WTC11 (cell line): ENCODE measurements around the gene NPLOC4. TPM values are rescaled to one million over a fixed set of nuclear protein-coding genes. Genes with fewer than 3 reads are reported as not detected.

ENCODE experiments used
- ATAC-seq: fragments of 200-7000 bp; cut with Tn5 transposase; 2 replicates; pipeline ENCODE4 v1.10.0; 2021; ENCODE audit warnings: mild to moderate bottlenecking, moderate library complexity
- CTCF ChIA-PET: fragments of 300-600 bp; sonication (Branson Sonifier 250); formaldehyde crosslinking; loops from one replicate; lab custom pipeline; 2021; ENCODE audit warnings: antibody characterized with exemption; lab: Charles Lee
- POLR2A ChIA-PET: fragments of 350-600 bp; sonication (Branson Sonifier 250); formaldehyde crosslinking; loops from one replicate; lab custom pipeline; 2021; ENCODE audit warnings: antibody characterized with exemption; lab: Charles Lee
- DNase-seq: peaks from one replicate; pipeline ENCODE4 v3.0.0; 2021; ENCODE audit warnings: low spot score
- H3K27ac Mint-ChIP-seq: 2 replicates; pipeline ENCODE4 v1.8.0; 2021; ENCODE audit warnings: mixed read lengths
- H3K27me3 Mint-ChIP-seq: 2 replicates; pipeline ENCODE4 v1.8.0; 2021; ENCODE audit warnings: low read depth, mild to moderate bottlenecking, moderate library complexity, mixed read lengths
- H3K36me3 Mint-ChIP-seq: 2 replicates; pipeline ENCODE4 v1.8.0; 2021; ENCODE audit warnings: mixed read lengths
- H3K4me1 Mint-ChIP-seq: 2 replicates; pipeline ENCODE4 v1.8.0; 2022; ENCODE audit warnings: mixed read lengths
- H3K4me3 Mint-ChIP-seq: 2 replicates; pipeline ENCODE4 v1.8.0; 2021; ENCODE audit warnings: mild to moderate bottlenecking, moderate library complexity, mixed read lengths
- H3K9me3 Mint-ChIP-seq: 2 replicates; pipeline ENCODE4 v1.8.0; 2021; ENCODE audit warnings: mixed read lengths
- AR ChIP-seq: fragments of 250-450 bp; sonication (Bioruptor Pico); IDR thresholded peaks from 2 replicates; pipeline ENCODE4 v1.9.0; 2021; ENCODE audit warnings: mild to moderate bottlenecking
- ARID4B ChIP-seq: sonication (generic); formaldehyde crosslinking; IDR thresholded peaks from 2 replicates; pipeline ENCODE4 v1.8.0; 2023; ENCODE audit warnings: missing genetic modification reagents, mild to moderate bottlenecking, borderline replicate concordance
- ATF6 ChIP-seq: sonication (generic); formaldehyde crosslinking; IDR thresholded peaks from 2 replicates; pipeline ENCODE4 v1.8.1; 2023; ENCODE audit warnings: mild to moderate bottlenecking, missing genetic modification reagents
- EMX1 ChIP-seq: fragments of 250-450 bp; sonication (Bioruptor Pico); IDR thresholded peaks from 2 replicates; pipeline ENCODE4 v1.8.0; 2021; ENCODE audit warnings: mild to moderate bottlenecking
- GRHL2 ChIP-seq: fragments of 250-450 bp; sonication (Bioruptor Pico); IDR thresholded peaks from 2 replicates; pipeline ENCODE4 v1.8.0; 2022; ENCODE audit warnings: mild to moderate bottlenecking, moderate library complexity; ENCODE audit not compliant: insufficient replicate concordance, severe bottlenecking
- HMGA2 ChIP-seq: fragments of 250-450 bp; sonication (Bioruptor Pico); IDR thresholded peaks from 2 replicates; pipeline ENCODE4 v1.4.0; 2021; ENCODE audit warnings: mild to moderate bottlenecking, moderate library complexity
- HMGXB4 ChIP-seq: sonication (generic); formaldehyde crosslinking; IDR thresholded peaks from 2 replicates; pipeline ENCODE4 v1.8.1; 2023; ENCODE audit warnings: mild to moderate bottlenecking, moderate library complexity, missing genetic modification reagents
- NFYB ChIP-seq: sonication (generic); formaldehyde crosslinking; conservative IDR thresholded peaks from 2 replicates; pipeline ENCODE4 v1.8.0; 2022; ENCODE audit warnings: low read depth, missing genetic modification reagents
- NR2C2 ChIP-seq: sonication (generic); formaldehyde crosslinking; IDR thresholded peaks from 2 replicates; pipeline ENCODE4 v1.8.0; 2022; ENCODE audit warnings: mild to moderate bottlenecking, missing genetic modification reagents
- RORB ChIP-seq: fragments of 250-450 bp; sonication (Bioruptor Pico); IDR thresholded peaks from 2 replicates; pipeline ENCODE4 v1.9.0; 2021; ENCODE audit warnings: mild to moderate bottlenecking
- ZNF423 ChIP-seq: fragments of 250-450 bp; sonication (Bioruptor Pico); IDR thresholded peaks from 2 replicates; pipeline ENCODE4 v2.1.2; 2022; ENCODE audit warnings: mild to moderate bottlenecking, moderate library complexity
- total RNA-seq: library from RNA; stranded (reverse); gene quantifications from 3 replicates; pipeline ENCODE4 v1.2.3, GENCODE V29; 2021
- TF ChIP-seq, protein P1 (sequence below): sonication (generic); formaldehyde crosslinking; IDR thresholded peaks from 2 replicates; pipeline ENCODE4 v1.8.1; 2023; ENCODE audit warnings: mild to moderate bottlenecking, missing genetic modification reagents, moderate library complexity
- TF ChIP-seq, protein P2 (sequence below): sonication (generic); formaldehyde crosslinking; IDR thresholded peaks from 2 replicates; pipeline ENCODE4 v1.8.1; 2022; ENCODE audit warnings: low read depth, missing genetic modification reagents, borderline replicate concordance
- TF ChIP-seq, protein P3 (sequence below): sonication (generic); formaldehyde crosslinking; IDR thresholded peaks from 2 replicates; pipeline ENCODE4 v1.8.1; 2023; ENCODE audit warnings: mild to moderate bottlenecking, missing genetic modification reagents

Gene NPLOC4
- total RNA-seq, 1 experiment from 2014 or later, result 83.5 TPM

DNA sequence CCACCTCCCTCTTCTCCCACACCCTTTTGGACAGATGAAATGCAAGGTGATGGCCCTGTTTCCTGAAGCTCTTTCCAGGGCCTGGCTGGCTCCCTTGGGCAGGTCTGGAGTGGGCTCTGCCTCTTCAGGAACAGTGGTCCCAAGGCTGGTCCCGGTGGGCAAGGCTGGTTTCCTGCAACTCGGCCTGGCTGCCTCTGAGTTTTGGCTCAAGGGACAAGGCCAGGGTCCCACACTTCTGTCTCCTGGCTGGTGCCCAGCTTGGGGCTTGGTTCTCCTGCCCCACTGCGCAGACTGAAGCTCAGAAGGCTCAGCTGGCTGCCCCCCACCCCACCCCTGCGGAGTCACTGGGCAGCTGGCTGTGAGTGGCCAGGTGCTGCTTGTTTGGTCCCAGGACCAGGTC, 120.5 kb downstream of the NPLOC4 start:
- H3K9me3 Mint-ChIP-seq, result no peaks in the 10 kb centered on the region
- peaks cover 29% of the 10 kb centered on the region for H3K4me1 Mint-ChIP-seq
- ChIA-PET POLR2A (no interaction called here), CTCF (interaction anchor here (0.8 kb wide), 1 partner anchor 32 kb away, joined by 4 read pairs; no protein-coding TSS in a partner anchor)
- H3K27me3 Mint-ChIP-seq, result peaks cover 30% of the 10 kb centered on the region
- TF ChIP-seq, protein P1, sequence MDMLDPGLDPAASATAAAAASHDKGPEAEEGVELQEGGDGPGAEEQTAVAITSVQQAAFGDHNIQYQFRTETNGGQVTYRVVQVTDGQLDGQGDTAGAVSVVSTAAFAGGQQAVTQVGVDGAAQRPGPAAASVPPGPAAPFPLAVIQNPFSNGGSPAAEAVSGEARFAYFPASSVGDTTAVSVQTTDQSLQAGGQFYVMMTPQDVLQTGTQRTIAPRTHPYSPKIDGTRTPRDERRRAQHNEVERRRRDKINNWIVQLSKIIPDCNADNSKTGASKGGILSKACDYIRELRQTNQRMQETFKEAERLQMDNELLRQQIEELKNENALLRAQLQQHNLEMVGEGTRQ (CRISPR knock-in tag), result no peak
- TF ChIP-seq EMX1 (CRISPR knock-in tag) (no peak), ATF6 (CRISPR knock-in tag) (no peak), AR (no peak), NFYB (CRISPR knock-in tag) (no peak), HMGA2 (CRISPR knock-in tag) (no peak), ARID4B (CRISPR knock-in tag) (no peak)
- TF ChIP-seq, protein P2, sequence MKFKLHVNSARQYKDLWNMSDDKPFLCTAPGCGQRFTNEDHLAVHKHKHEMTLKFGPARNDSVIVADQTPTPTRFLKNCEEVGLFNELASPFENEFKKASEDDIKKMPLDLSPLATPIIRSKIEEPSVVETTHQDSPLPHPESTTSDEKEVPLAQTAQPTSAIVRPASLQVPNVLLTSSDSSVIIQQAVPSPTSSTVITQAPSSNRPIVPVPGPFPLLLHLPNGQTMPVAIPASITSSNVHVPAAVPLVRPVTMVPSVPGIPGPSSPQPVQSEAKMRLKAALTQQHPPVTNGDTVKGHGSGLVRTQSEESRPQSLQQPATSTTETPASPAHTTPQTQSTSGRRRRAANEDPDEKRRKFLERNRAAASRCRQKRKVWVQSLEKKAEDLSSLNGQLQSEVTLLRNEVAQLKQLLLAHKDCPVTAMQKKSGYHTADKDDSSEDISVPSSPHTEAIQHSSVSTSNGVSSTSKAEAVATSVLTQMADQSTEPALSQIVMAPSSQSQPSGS (CRISPR knock-in tag), result no peak
- TF ChIP-seq, protein P3, sequence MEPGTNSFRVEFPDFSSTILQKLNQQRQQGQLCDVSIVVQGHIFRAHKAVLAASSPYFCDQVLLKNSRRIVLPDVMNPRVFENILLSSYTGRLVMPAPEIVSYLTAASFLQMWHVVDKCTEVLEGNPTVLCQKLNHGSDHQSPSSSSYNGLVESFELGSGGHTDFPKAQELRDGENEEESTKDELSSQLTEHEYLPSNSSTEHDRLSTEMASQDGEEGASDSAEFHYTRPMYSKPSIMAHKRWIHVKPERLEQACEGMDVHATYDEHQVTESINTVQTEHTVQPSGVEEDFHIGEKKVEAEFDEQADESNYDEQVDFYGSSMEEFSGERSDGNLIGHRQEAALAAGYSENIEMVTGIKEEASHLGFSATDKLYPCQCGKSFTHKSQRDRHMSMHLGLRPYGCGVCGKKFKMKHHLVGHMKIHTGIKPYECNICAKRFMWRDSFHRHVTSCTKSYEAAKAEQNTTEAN (CRISPR knock-in tag), result no peak
- H3K4me3 Mint-ChIP-seq, result peak overlapping the region; percentile 78
- peaks cover 8% of the 10 kb centered on the region for H3K36me3 Mint-ChIP-seq
- DNase-seq (no peak), ATAC-seq (no peak)
- H3K27ac Mint-ChIP-seq, result no peak overlapping the region

- H3K4me3 Mint-ChIP-seq, result peak overlapping the region; percentile 78
- TF ChIP-seq RORB (CRISPR knock-in tag), result no peak
- TF ChIP-seq HMGXB4 (CRISPR knock-in tag), result no peak
- TF ChIP-seq ZNF423 (CRISPR knock-in tag), result no peak
- no peak for TF ChIP-seq NFYB (CRISPR knock-in tag)
- TF ChIP-seq GRHL2, result no peak
- no peak for TF ChIP-seq NR2C2 (CRISPR knock-in tag)
- TF ChIP-seq, all 79 proteins: peak for 0
- DNase-seq, result no peak
- H3K9me3 Mint-ChIP-seq, result no peaks in the 10 kb centered on the region
- ATAC-seq, result no peak
- ChIA-PET CTCF (interaction anchor here (0.5 to 3.6 kb wide), 8 partner anchors 8 to 318 kb away, joined by 3 to 27 read pairs (median 4); no protein-coding TSS in a partner anchor), POLR2A (interaction anchor here (0.9 to 1.4 kb wide), 4 partner anchors 25 to 121 kb away, joined by 3 to 5 read pairs (median 4); partner anchors contain the start of genes BAHCC1 and FAAP100)
- H3K36me3 Mint-ChIP-seq, result peaks cover 16% of the 10 kb centered on the region
- H3K27ac Mint-ChIP-seq, result peak overlapping the region; percentile 79
- H3K27me3 Mint-ChIP-seq, result peaks cover 24% of the 10 kb centered on the region
- peaks cover 35% of the 10 kb centered on the region for H3K4me1 Mint-ChIP-seq
Observed at GRCh38 chr17:81515530-81516041, 121.3 kb downstream of the NPLOC4 start.
